ENCODE measurements around the gene MAP3K4. TPM values are rescaled to one million over a fixed set of nuclear protein-coding genes. Genes with fewer than 3 reads are reported as not detected.
A peak's percentile ranks its signal among the peaks of the same experiment; 100 is the strongest.

The MAP3K4 gene
- total RNA-seq, 4 donors from 2014 or later = 22.8 to 33.8 (median 30.4) TPM

GRCh38 chr6:161154796-161155335, 163.3 kb downstream of the MAP3K4 start:
- WGBS, 2 donors = 95 to 96% methylated on average over 13 of the region's 13 CpGs
- TF ChIP-seq CTCF (IDR thresholded peaks at IDR 0.05) (no peak), POLR2A (IDR thresholded peaks at IDR 0.05) (no peak)
- no peak for DNase-seq (ENCODE audit: low spot score in 2 of 2)

DNA sequence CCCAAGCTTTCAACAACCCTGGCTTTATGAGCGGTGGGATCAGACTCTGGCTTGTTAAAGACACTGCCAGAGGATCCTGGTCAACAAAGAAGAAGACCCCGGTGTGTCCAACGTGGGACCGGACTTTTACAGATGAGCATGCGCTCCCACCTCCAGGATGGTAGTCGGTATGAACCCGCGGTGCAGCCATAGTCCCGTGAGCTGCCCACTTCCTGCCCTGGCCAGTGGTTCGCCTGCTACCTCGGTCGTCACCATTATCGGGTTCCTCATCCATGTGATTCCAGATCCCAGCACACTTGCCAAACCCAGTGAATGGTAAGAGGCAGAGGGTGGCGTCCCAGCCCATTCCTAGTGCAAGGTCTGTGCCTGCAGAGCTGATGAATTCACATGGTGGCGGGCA, 169.6 kb downstream of the MAP3K4 start:
- H3K4me3 ChIP-seq (ENCODE audit: low read depth, poor library complexity, severe bottlenecking) = no peak overlapping the region
- no peak for DNase-seq (ENCODE audit: low spot score in 2 of 2)
- 94 to 96% methylated on average over 15 of the region's 15 CpGs for WGBS, 2 donors
- intact Hi-C loops (cut with DNase I; ENCODE audit: low total_unique reads) = no loop called here
- no peak for TF ChIP-seq POLR2A (IDR thresholded peaks at IDR 0.05)
- no peak for TF ChIP-seq CTCF (IDR thresholded peaks at IDR 0.05)

More at GRCh38 chr6:161154796-161155335, 163.3 kb downstream of the MAP3K4 start:
- H3K4me3 ChIP-seq (ENCODE audit: low read depth, poor library complexity, severe bottlenecking) = no peak overlapping the region
- intact Hi-C loops (cut with DNase I; ENCODE audit: low total_unique reads) = no loop called here

- TF ChIP-seq CTCF (IDR thresholded peaks at IDR 0.05) (no peak), POLR2A (IDR thresholded peaks at IDR 0.05) (no peak)
- DNase-seq (ENCODE audit: low spot score in 2 of 2) = no peak
- WGBS, 2 donors = 76 to 79% methylated on average over 14 of the region's 16 CpGs
- no peak overlapping the region for H3K4me3 ChIP-seq (ENCODE audit: low read depth, poor library complexity, severe bottlenecking)
- intact Hi-C loops (cut with DNase I; ENCODE audit: low total_unique reads) = no loop called here
These were observed 170.5 kb downstream of the MAP3K4 start for GRCh38 chr6:161161889-161162624.

GRCh38 chr6:161162722-161163121, 171.2 kb downstream of the MAP3K4 start:
- no peak overlapping the region for H3K4me3 ChIP-seq (ENCODE audit: low read depth, poor library complexity, severe bottlenecking)
- TF ChIP-seq CTCF (IDR thresholded peaks at IDR 0.05) (no peak), POLR2A (IDR thresholded peaks at IDR 0.05) (no peak)
- WGBS, 2 donors = 47 to 70% methylated on average over 9 of the region's 9 CpGs
- peak in 1 of 2 donors; percentile 70 for DNase-seq (ENCODE audit: low spot score in 2 of 2)
- intact Hi-C loops (cut with DNase I; ENCODE audit: low total_unique reads) = no loop called here

DNA sequence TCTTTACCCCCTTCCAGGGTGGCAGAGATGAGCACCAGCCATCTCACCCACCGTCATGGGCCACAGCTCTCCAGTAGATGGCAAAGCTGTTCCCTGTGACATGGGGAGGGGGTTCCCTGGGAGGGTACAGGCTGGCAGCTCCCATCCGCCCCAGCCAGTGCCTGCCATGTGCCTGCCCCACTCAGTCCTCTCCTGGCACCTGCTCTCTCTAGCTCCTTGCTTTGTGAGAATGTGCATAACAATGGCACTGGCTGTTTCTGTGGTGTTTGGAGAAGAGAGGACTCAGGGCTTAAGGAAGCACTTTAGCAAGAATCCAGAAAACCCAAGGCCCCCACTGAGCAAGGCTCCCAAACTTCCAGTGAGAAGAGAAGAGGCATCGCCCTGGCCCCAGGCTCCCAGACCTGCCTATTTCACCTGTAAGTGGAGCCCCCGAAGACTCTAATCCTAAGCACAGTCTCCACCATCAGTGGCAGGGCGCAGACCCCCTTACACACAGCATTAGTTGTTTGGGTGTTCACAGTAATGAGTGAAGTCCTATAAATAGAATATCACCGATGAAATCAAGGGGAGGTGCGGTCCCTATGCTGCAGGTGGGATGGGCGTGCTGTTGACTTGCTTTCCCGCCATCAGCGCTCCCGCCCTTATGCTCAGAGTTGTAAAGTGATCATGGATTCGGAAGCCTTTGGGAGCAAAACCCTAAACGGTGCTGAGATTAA, 172.1 kb downstream of the MAP3K4 start:
- intact Hi-C loops (cut with DNase I; ENCODE audit: low total_unique reads) = no loop called here
- H3K4me3 ChIP-seq (ENCODE audit: low read depth, poor library complexity, severe bottlenecking) = no peak overlapping the region
- TF ChIP-seq POLR2A (IDR thresholded peaks at IDR 0.05) (no peak), CTCF (IDR thresholded peaks at IDR 0.05) (no peak)
- DNase-seq (ENCODE audit: low spot score in 2 of 2) = peak in 1 of 2 donors; percentile 59
- 90 to 94% methylated on average over 13 of the region's 13 CpGs for WGBS, 2 donors

Measured in lower leg skin (tissue), 4 donors.